ENCODE results near the gene SSBP4.

DNA sequence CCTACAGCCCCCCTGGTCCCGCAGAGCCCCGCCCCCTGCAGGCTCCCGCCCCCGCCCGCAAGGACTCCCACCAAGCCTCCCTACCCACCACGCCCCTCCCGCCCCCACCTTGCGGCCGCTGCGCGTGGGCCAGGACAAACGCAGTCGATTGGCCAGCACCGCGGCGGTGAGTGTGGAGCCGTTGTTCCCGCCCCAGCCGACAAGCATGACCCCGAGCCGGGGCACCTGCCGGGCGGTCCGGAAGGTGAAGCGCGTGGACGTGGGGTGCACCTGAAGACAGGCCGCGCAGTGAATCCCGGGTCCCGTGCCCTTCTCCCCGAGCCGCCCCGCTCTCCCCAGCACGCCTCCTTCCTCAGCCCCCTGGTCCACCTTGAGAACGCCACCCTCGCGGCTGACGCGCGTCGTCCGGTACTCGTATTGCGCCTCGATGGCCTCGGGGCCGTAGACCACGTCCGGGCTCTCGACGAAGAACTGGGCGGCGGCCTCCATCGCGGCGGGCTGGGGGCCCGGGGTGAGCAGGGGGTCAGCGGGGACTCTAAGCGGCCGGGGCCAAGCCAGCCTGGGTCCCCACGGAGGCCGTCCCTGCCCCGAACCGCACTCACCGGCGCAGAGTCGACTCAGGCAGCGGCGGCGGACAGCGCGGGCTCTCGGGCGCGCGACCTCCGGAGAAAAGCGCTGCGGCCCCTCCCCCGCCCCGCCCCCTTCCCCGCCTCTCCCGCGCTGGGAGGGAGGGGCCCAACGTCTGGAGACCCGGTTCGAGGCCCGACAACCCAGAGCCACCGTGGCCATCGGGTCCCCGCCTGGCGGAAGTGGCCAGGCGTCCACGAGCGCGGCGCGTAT, 18.5 kb downstream of the SSBP4 start, which contains the start of gene ISYNA1:
- no peak for TF ChIP-seq EP300 (IDR thresholded peaks at IDR 0.05)
- no peak for TF ChIP-seq POLR2A (IDR thresholded peaks at IDR 0.05)
- TF ChIP-seq, protein P1, sequence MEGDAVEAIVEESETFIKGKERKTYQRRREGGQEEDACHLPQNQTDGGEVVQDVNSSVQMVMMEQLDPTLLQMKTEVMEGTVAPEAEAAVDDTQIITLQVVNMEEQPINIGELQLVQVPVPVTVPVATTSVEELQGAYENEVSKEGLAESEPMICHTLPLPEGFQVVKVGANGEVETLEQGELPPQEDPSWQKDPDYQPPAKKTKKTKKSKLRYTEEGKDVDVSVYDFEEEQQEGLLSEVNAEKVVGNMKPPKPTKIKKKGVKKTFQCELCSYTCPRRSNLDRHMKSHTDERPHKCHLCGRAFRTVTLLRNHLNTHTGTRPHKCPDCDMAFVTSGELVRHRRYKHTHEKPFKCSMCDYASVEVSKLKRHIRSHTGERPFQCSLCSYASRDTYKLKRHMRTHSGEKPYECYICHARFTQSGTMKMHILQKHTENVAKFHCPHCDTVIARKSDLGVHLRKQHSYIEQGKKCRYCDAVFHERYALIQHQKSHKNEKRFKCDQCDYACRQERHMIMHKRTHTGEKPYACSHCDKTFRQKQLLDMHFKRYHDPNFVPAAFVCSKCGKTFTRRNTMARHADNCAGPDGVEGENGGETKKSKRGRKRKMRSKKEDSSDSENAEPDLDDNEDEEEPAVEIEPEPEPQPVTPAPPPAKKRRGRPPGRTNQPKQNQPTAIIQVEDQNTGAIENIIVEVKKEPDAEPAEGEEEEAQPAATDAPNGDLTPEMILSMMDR (IDR thresholded peaks at IDR 0.05): peak in 1 of 6 experiments; percentile 4
- no peak for TF ChIP-seq POLR2AphosphoS5 (IDR thresholded peaks at IDR 0.05)
